Measurements from ENCODE around the gene TMED6.

- no peak for TF ChIP-seq ATF2 (IDR thresholded peaks at IDR 0.05; ENCODE audit: low read length)
- TF ChIP-seq CTCF (IDR thresholded peaks at IDR 0.05; ENCODE audit: control extremely low read depth in 1 of 3, insufficient read depth in 1 of 3, low read depth in 1 of 3, low read length in 3 of 3), result no peak
- no peak for TF ChIP-seq ZNF274 (IDR thresholded peaks at IDR 0.05; ENCODE audit: borderline replicate concordance, extremely low read depth, low read length)
- TF ChIP-seq POLR2AphosphoS5 (IDR thresholded peaks at IDR 0.05; ENCODE audit: low read depth, low read length), result no peak
- TF ChIP-seq RBBP5 (IDR thresholded peaks at IDR 0.05; ENCODE audit: borderline replicate concordance, low read depth, low read length), result no peak
- no peak for TF ChIP-seq MAFK (IDR thresholded peaks at IDR 0.05; ENCODE audit: low read depth, low read length)
- no peak for TF ChIP-seq POLR2A (IDR thresholded peaks at IDR 0.05; ENCODE audit: control extremely low read depth in 1 of 2, low read depth in 2 of 2, low read length in 2 of 2)
- no peak for TF ChIP-seq USF2 (IDR thresholded peaks at IDR 0.05; ENCODE audit: low read length)
- no peak for TF ChIP-seq SIN3A (conservative IDR thresholded peaks at IDR 0.05 in 1 of 2, IDR thresholded peaks at IDR 0.05 in 1 of 2; ENCODE audit: low read depth in 1 of 2, low read length in 2 of 2)
- TF ChIP-seq FOSL1 (IDR thresholded peaks at IDR 0.05; ENCODE audit: insufficient read depth, low read depth, low read length), result no peak
- TF ChIP-seq EGR1 (IDR thresholded peaks at IDR 0.05; ENCODE audit: borderline replicate concordance, low read depth, low read length), result no peak
- no peak for TF ChIP-seq SP2 (IDR thresholded peaks at IDR 0.05; ENCODE audit: low read length)
- no peak for TF ChIP-seq CBX5 (IDR thresholded peaks at IDR 0.05; ENCODE audit: low read depth, low read length)
These were observed 42.6 kb upstream of the TMED6 start for GRCh38 chr16:69393898-69394849.
